K562 (cell line): Measurements from ENCODE around the gene YBX3. TPM values are rescaled to one million over a fixed set of nuclear protein-coding genes. Genes with fewer than 3 reads are reported as not detected.

Experiments used
- BACH1 ChIP-seq: fragments of 200-800 bp; sonication (Bioruptor generic); IDR thresholded peaks from 2 replicates; pipeline ENCODE4 v1.6.1; 2016; ENCODE audit warnings: missing genetic modification characterization, missing compliant biosample characterization
- HLTF ChIP-seq: fragments of 450-650 bp; IDR thresholded peaks from 2 replicates; pipeline ENCODE4 v1.6.1; 2016
- HMBOX1 ChIP-seq: sonication (generic); IDR thresholded peaks from 2 replicates; pipeline ENCODE4 v1.6.1; 2016
- HMGN3 ChIP-seq: IDR thresholded peaks from 2 replicates; pipeline ENCODE4 v1.6.1; 2011; ENCODE audit warnings: borderline replicate concordance, low read depth, mild to moderate bottlenecking, mixed read lengths, low read length; ENCODE audit not compliant: insufficient read length; ENCODE audit errors: extremely low read depth
- KDM4B ChIP-seq, 2 experiments: fragments of 450-650 bp in 1 of 2; sonication (generic) in 1 of 2; IDR thresholded peaks; 2 replicates each; pipeline ENCODE4 v1.6.1; 2016 to 2017; ENCODE audit warnings: borderline replicate concordance in 2 of 2, antibody characterized with exemption in 1 of 2, low read depth in 1 of 2, mild to moderate bottlenecking in 1 of 2
- NFYB ChIP-seq: IDR thresholded peaks from 2 replicates; pipeline ENCODE4 v1.6.1; 2011; ENCODE audit warnings: mild to moderate bottlenecking, moderate library complexity; ENCODE audit not compliant: insufficient read length; ENCODE audit errors: extremely low read depth
- NR2C2 ChIP-seq, 2 experiments: fragments of 200-800 bp in 1 of 2; sonication (Bioruptor generic) in 1 of 2; sonication (generic) in 1 of 2; formaldehyde crosslinking in 1 of 2; IDR thresholded peaks; 2 replicates each; pipeline versions ENCODE4 v1.6.1 to v1.8.0; 2016 to 2022; ENCODE audit warnings: mild to moderate bottlenecking in 1 of 2, missing compliant biosample characterization in 1 of 2, missing genetic modification characterization in 1 of 2, missing genetic modification reagents in 1 of 2
- PHF8 ChIP-seq: fragments of 200-600 bp; sonication (generic); IDR thresholded peaks from 2 replicates; pipeline ENCODE4 v1.6.1; 2012; ENCODE audit warnings: mixed run types, mild to moderate bottlenecking, inconsistent platforms, low read length, moderate library complexity, borderline replicate concordance
- SETDB1 ChIP-seq: IDR thresholded peaks from one replicate; pipeline ENCODE4 v1.6.1; 2012; ENCODE audit warnings: low read length, control low read depth, inconsistent platforms
- SIN3B ChIP-seq: fragments of 450-650 bp; IDR thresholded peaks from 2 replicates; pipeline ENCODE4 v1.6.1; 2017; ENCODE audit warnings: low read depth, mild to moderate bottlenecking, moderate library complexity
- TGIF2 ChIP-seq: sonication (generic); formaldehyde crosslinking; IDR thresholded peaks from 2 replicates; pipeline ENCODE4 v1.8.1; 2022; ENCODE audit warnings: mild to moderate bottlenecking, missing genetic modification reagents, moderate library complexity
- ZBTB1 ChIP-seq: sonication (generic); formaldehyde crosslinking; IDR thresholded peaks from 2 replicates; pipeline ENCODE4 v1.8.1; 2023; ENCODE audit warnings: missing genetic modification reagents, low read depth, mild to moderate bottlenecking, borderline replicate concordance
- ZBTB17 ChIP-seq: fragments of 450-650 bp; formaldehyde crosslinking; IDR thresholded peaks from 2 replicates; pipeline ENCODE4 v1.4.0; 2020; ENCODE audit warnings: mild to moderate bottlenecking
- ZC3H11A ChIP-seq: IDR thresholded peaks from 2 replicates; pipeline ENCODE4 v1.6.1; 2012; ENCODE audit warnings: low read depth, low read length, improper control_type of control experiment
- ZEB2 ChIP-seq: fragments of 450-650 bp; IDR thresholded peaks from 2 replicates; pipeline ENCODE4 v1.6.1; 2016
- ZNF140 ChIP-seq: fragments of 250-450 bp; sonication (Bioruptor Pico); IDR thresholded peaks from 2 replicates; pipeline ENCODE4 v1.8.0; 2021; ENCODE audit warnings: moderate library complexity, mild to moderate bottlenecking, inconsistent platforms
- ZNF165 ChIP-seq: fragments of 250-450 bp; sonication (Bioruptor Pico); IDR thresholded peaks from 2 replicates; pipeline ENCODE4 v1.4.0; 2020; ENCODE audit warnings: borderline replicate concordance
- ZNF280B ChIP-seq: fragments of 250-450 bp; sonication (Bioruptor Pico); IDR thresholded peaks from 2 replicates; pipeline ENCODE4 v1.5.1; 2021; ENCODE audit warnings: mild to moderate bottlenecking
- ZNF316 ChIP-seq: fragments of 450-650 bp; IDR thresholded peaks from 2 replicates; pipeline ENCODE4 v1.6.1; 2016
- ZNF354B ChIP-seq: fragments of 250-450 bp; sonication (Bioruptor Pico); IDR thresholded peaks from 2 replicates; pipeline ENCODE4 v1.4.0; 2020
- polyA plus RNA-seq, 8 experiments: library from polyadenylated mRNA; depleted of rRNA in 4 of 8; stranded (reverse) in 5 of 8; unstranded in 3 of 8; fragments of >200 nt; fragmentation: Nextera tagmentation in 2 of 8; fragmentation: Illumina TruSeq in 1 of 8; extraction: Ambion mirVana in 2 of 8; extraction: Trizol in 1 of 8; gene quantifications; 2 replicates each; pipeline versions ENCODE4 v1.2.1 to v1.2.3, GENCODE V29; 2011 to 2014; ENCODE audit warnings: inconsistent platforms in 1 of 8, missing spikeins in 1 of 8
- total RNA-seq, 7 experiments: library from RNA; depleted of rRNA in 6 of 7; stranded (reverse); fragments of >200 nt in 6 of 7; fragmentation: Illumina TruSeq in 2 of 7; extraction: Trizol in 2 of 7; gene quantifications; 2 replicates each; pipeline versions ENCODE4 v1.2.1 to v1.2.3, GENCODE V29; 2011 to 2021; ENCODE audit warnings: low replicate concordance in 1 of 7
- TF ChIP-seq, protein P1 (sequence below), 2 experiments: fragments of 150-350 bp in 1 of 2; IDR thresholded peaks; 2 replicates each; pipeline ENCODE4 v1.6.1; 2012 to 2016; ENCODE audit warnings: low read depth in 2 of 2, low read length in 2 of 2, mild to moderate bottlenecking in 1 of 2, moderate library complexity in 1 of 2
- TF ChIP-seq, protein P2 (sequence below): fragments of 200-400 bp; formaldehyde crosslinking; IDR thresholded peaks from 2 replicates; pipeline ENCODE4 v1.6.1; 2017; ENCODE audit warnings: mild to moderate bottlenecking, low read depth, low read length, moderate library complexity

The YBX3 gene
- total and polyA plus RNA-seq, 9 of the 15 experiments (the other 6 are each of a cell fraction or from before 2014, with no cell fraction given) = 47.0 to 239 (median 81.5) TPM

DNA sequence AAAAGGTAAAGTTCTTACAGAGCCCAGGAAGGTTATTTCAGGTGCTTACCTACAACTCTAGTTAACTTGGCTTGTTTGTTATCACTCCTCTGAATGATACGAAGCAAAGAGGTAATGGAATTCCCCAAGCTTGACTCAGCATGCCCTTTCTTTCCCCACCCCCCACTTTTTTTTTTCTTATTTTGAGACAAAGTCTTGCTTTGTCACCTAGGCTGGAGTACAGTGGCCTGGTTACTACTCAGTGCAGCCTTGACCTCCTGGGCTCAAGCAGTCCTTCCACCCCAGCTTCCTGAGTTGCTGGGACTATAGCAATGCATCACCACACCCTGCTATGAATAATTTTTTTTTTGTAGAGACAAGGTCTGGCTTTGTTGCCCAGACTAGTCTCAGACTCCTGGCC is 17.1 kb upstream of the YBX3 start (continued):
- TF ChIP-seq NR2C2 (CRISPR knock-in tag; IDR thresholded peaks at IDR 0.05) (no peak), NR2C2 (tag; IDR thresholded peaks at IDR 0.05) (no peak), TGIF2 (no peak), ZNF165 (no peak), ZNF354B (CRISPR knock-in tag) (no peak), ZC3H11A (no peak), ZBTB17 (CRISPR knock-in tag) (no peak), HMBOX1 (0 out of 2 replicates have a peak, but pooled peaks have one; percentile 17), PHF8 (no peak), KDM4B (IDR thresholded peaks at IDR 0.05; ENCODE audit: borderline replicate concordance in 2 of 2, low read depth in 1 of 2) (no peak), ZBTB1 (CRISPR knock-in tag) (no peak), ZNF316 (peak; percentile 38; the same call in 1 of the 2 replicates), ZNF140 (CRISPR knock-in tag) (no peak), HLTF (no peak), NFYB (no peak), SIN3B (no peak), SETDB1 (no peak), BACH1 (0 out of 2 replicates have a peak, but pooled peaks have one; percentile 44), ZNF280B (CRISPR knock-in tag) (no peak), ZEB2 (0 out of 2 replicates have a peak, but pooled peaks have one; percentile 48), HMGN3 (no peak)
- TF ChIP-seq, protein P1, sequence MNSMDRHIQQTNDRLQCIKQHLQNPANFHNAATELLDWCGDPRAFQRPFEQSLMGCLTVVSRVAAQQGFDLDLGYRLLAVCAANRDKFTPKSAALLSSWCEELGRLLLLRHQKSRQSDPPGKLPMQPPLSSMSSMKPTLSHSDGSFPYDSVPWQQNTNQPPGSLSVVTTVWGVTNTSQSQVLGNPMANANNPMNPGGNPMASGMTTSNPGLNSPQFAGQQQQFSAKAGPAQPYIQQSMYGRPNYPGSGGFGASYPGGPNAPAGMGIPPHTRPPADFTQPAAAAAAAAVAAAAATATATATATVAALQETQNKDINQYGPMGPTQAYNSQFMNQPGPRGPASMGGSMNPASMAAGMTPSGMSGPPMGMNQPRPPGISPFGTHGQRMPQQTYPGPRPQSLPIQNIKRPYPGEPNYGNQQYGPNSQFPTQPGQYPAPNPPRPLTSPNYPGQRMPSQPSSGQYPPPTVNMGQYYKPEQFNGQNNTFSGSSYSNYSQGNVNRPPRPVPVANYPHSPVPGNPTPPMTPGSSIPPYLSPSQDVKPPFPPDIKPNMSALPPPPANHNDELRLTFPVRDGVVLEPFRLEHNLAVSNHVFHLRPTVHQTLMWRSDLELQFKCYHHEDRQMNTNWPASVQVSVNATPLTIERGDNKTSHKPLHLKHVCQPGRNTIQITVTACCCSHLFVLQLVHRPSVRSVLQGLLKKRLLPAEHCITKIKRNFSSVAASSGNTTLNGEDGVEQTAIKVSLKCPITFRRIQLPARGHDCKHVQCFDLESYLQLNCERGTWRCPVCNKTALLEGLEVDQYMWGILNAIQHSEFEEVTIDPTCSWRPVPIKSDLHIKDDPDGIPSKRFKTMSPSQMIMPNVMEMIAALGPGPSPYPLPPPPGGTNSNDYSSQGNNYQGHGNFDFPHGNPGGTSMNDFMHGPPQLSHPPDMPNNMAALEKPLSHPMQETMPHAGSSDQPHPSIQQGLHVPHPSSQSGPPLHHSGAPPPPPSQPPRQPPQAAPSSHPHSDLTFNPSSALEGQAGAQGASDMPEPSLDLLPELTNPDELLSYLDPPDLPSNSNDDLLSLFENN (IDR thresholded peaks at IDR 0.05; ENCODE audit: low read depth in 2 of 2, low read length in 2 of 2) = no peak
- TF ChIP-seq, protein P2, sequence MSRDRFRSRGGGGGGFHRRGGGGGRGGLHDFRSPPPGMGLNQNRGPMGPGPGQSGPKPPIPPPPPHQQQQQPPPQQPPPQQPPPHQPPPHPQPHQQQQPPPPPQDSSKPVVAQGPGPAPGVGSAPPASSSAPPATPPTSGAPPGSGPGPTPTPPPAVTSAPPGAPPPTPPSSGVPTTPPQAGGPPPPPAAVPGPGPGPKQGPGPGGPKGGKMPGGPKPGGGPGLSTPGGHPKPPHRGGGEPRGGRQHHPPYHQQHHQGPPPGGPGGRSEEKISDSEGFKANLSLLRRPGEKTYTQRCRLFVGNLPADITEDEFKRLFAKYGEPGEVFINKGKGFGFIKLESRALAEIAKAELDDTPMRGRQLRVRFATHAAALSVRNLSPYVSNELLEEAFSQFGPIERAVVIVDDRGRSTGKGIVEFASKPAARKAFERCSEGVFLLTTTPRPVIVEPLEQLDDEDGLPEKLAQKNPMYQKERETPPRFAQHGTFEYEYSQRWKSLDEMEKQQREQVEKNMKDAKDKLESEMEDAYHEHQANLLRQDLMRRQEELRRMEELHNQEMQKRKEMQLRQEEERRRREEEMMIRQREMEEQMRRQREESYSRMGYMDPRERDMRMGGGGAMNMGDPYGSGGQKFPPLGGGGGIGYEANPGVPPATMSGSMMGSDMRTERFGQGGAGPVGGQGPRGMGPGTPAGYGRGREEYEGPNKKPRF = no peak
